Smooth muscle cell (in vitro differentiated cells): ENCODE results near the gene TLN1. TPM values are rescaled to one million over a fixed set of nuclear protein-coding genes. Genes with fewer than 3 reads are reported as not detected.

Experiments used
- DNase-seq: peaks from one replicate; lab custom pipeline; 2025; ENCODE audit not compliant: unreplicated experiment; lab: John Stamatoyannopoulos, UW
- H2AFZ ChIP-seq: fragments of 200-600 bp; sonication (generic); 2 replicates; pipeline ENCODE4 v1.6.0; 2016; ENCODE audit warnings: antibody characterized with exemption, low read depth, mild to moderate bottlenecking
- H3F3A ChIP-seq: fragments of 200-600 bp; sonication (generic); 2 replicates; pipeline ENCODE4 v1.6.0; 2017; ENCODE audit warnings: antibody characterized with exemption, low read depth
- H3K27ac ChIP-seq: fragments of 200-600 bp; sonication (generic); 2 replicates; pipeline ENCODE4 v1.5.1; 2016; ENCODE audit warnings: low read depth, mild to moderate bottlenecking
- H3K27me3 ChIP-seq: fragments of 200-600 bp; sonication (generic); 2 replicates; pipeline ENCODE4 v1.6.1; 2016; ENCODE audit warnings: low read depth, mild to moderate bottlenecking
- H3K36me3 ChIP-seq: fragments of 200-600 bp; sonication (generic); 2 replicates; pipeline ENCODE4 v1.5.1; 2016; ENCODE audit warnings: low read depth
- H3K4me1 ChIP-seq: fragments of 200-600 bp; sonication (generic); 2 replicates; pipeline ENCODE4 v1.5.1; 2016; ENCODE audit warnings: low read depth
- H3K4me2 ChIP-seq: fragments of 200-600 bp; sonication (generic); 2 replicates; pipeline ENCODE4 v1.6.0; 2016; ENCODE audit warnings: mild to moderate bottlenecking
- H3K4me3 ChIP-seq: fragments of 200-600 bp; sonication (generic); 2 replicates; pipeline ENCODE4 v1.5.1; 2016; ENCODE audit warnings: mild to moderate bottlenecking
- H3K79me2 ChIP-seq: fragments of 200-600 bp; sonication (generic); 2 replicates; pipeline ENCODE4 v1.6.0; 2016; ENCODE audit warnings: low read depth, mild to moderate bottlenecking
- H3K9ac ChIP-seq: fragments of 200-600 bp; sonication (generic); 2 replicates; pipeline ENCODE4 v1.6.0; 2016; ENCODE audit warnings: low read depth
- H3K9me3 ChIP-seq: fragments of 200-600 bp; sonication (generic); replicated peaks from 2 replicates; pipeline ENCODE4 v1.5.1; 2016; ENCODE audit warnings: low read depth
- H4K20me1 ChIP-seq: fragments of 200-600 bp; sonication (generic); 2 replicates; pipeline ENCODE4 v1.6.0; 2016; ENCODE audit warnings: low read depth
- WGBS: methylation state at CpG from one replicate; pipeline ENCODE4 v1.1.7; 2016; ENCODE audit warnings: low lambda C conversion rate; 5-methylcytosine and 5-hydroxymethylcytosine counted together
- polyA plus RNA-seq: library from polyadenylated mRNA; unstranded; fragments of >200 nt; fragmentation: Nextera tagmentation; extraction: Ambion mirVana; gene quantifications from 2 replicates; pipeline ENCODE4 v1.2.1, GENCODE V29; 2016
- total RNA-seq: library from RNA; depleted of rRNA; stranded (reverse); fragments of >200 nt; gene quantifications from 2 replicates; pipeline ENCODE4 v1.2.3, GENCODE V29; 2014
- TF ChIP-seq, protein P1 (sequence below): fragments of 200-600 bp; sonication (generic); IDR thresholded peaks from 2 replicates; pipeline ENCODE4 v1.5.1; 2017; ENCODE audit warnings: borderline replicate concordance, mild to moderate bottlenecking, antibody characterized with exemption; ENCODE audit not compliant: insufficient read depth, poor library complexity, severe bottlenecking

TLN1 gene
- total and polyA plus RNA-seq, 2 experiments from 2014 or later = 130 to 145 TPM

DNA sequence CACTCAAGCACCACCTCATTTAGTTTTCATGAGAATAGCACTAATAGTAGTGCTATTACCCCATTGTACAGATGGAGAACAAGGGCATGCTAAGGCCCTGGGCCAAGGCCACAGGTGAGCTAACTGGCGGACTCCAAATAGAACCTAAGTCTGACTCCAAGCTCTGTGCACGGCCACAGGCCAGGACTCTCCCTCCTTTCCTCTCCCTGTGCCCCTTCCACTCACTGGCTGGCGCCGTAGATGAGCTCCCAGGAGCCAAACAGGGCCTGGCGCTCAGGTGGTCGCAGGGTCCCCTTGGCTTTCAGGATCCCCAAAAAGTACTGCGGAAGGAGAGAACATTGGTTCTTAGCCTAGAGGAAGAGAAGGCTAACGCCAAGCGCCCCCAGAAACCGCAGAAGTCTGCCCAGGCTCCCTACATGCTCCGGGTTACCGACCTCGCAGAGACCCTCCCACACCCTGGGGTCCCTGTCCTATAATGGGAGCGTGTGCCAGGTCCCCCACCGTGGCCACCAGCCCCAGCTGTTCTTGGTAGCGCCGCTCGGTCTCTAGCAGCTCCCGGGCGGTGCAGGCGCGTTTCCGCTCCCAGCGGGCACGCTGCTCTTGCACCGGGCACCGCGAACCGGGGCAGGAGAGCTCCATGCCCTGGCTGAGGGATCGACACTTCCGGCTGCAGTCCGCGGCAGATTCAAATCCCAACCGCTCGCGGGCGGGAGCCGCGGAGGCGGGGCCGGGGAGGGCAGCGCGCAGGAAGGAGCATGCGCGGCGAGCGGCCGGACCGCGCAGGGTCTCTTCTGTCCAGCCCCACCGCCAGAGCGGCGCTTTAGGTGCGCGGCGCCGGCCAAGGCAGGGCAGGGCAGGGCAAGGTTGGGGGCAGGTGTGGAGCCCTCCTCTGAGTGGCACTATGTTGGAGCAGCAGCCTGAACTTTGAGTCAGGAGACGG, 67.2 kb downstream of the TLN1 start, which contains the start of gene ARHGEF39:
Gene ARHGEF39 (minus strand): TSS at position 665 of the 940 bp plus-strand sequence. CDS start 26 bp downstream, at position 639.
- peak within 1 kb of the TSS; percentile 96 for H3K4me2 ChIP-seq
- H3K36me3 ChIP-seq = no peaks in the 10 kb centered on the region
- WGBS = 9% methylated on average over 38 of the region's 58 CpGs
- peaks cover 8% of the 10 kb centered on the region for H3K4me1 ChIP-seq
- H3K27me3 ChIP-seq = no peaks in the 10 kb centered on the region
- H2AFZ ChIP-seq = peak within 1 kb of the TSS; percentile 98
- H3K9me3 ChIP-seq = no peaks in the 10 kb centered on the region
- no peak within 1 kb of the TSS for H3K9ac ChIP-seq
- no peak within 1 kb of the TSS for H3K27ac ChIP-seq
- peak; percentile 41 for DNase-seq
- TF ChIP-seq, protein P1, sequence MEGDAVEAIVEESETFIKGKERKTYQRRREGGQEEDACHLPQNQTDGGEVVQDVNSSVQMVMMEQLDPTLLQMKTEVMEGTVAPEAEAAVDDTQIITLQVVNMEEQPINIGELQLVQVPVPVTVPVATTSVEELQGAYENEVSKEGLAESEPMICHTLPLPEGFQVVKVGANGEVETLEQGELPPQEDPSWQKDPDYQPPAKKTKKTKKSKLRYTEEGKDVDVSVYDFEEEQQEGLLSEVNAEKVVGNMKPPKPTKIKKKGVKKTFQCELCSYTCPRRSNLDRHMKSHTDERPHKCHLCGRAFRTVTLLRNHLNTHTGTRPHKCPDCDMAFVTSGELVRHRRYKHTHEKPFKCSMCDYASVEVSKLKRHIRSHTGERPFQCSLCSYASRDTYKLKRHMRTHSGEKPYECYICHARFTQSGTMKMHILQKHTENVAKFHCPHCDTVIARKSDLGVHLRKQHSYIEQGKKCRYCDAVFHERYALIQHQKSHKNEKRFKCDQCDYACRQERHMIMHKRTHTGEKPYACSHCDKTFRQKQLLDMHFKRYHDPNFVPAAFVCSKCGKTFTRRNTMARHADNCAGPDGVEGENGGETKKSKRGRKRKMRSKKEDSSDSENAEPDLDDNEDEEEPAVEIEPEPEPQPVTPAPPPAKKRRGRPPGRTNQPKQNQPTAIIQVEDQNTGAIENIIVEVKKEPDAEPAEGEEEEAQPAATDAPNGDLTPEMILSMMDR = peak; percentile 12
- no peaks in the 10 kb centered on the region for H3K79me2 ChIP-seq
- H3F3A ChIP-seq = no peaks in the 10 kb centered on the region
- H3K4me3 ChIP-seq = peak within 1 kb of the TSS; percentile 71
- no peaks in the 10 kb centered on the region for H4K20me1 ChIP-seq

DNA sequence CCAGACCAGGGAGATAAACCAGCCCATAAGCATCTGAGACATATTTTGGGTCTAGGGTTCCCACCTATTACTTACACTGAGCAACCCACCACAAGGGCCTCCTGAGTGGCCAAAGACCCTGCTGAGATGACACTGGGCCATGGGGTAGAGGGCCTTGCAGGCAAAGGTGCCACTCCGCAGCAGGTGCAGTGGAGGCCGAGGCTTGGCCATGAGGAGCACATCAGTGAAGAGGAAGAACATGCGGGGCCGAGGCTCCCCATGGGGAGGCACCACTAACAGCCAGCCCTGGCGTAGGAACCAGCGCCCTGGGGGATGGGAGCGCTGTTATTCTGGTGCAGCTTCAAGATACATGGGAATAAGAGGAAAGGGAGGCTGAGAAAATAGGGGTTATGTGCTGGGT, 69.6 kb downstream of the TLN1 start:
- 95% methylated on average over 7 of the region's 7 CpGs for WGBS
- H3K27me3 ChIP-seq = no peaks in the 10 kb centered on the region
- no peak overlapping the region for H3K9ac ChIP-seq
- H3K79me2 ChIP-seq = peaks cover 5% of the 10 kb centered on the region
- H4K20me1 ChIP-seq = no peaks in the 10 kb centered on the region
- TF ChIP-seq, protein P1 = no peak
- DNase-seq = no peak
- no peak overlapping the region for H3K4me2 ChIP-seq
- no peaks in the 10 kb centered on the region for H3K9me3 ChIP-seq
- H3K27ac ChIP-seq = no peak overlapping the region
- no peak overlapping the region for H2AFZ ChIP-seq
- H3K4me3 ChIP-seq = no peak overlapping the region
- no peaks in the 10 kb centered on the region for H3K36me3 ChIP-seq
- H3K4me1 ChIP-seq = peaks cover 15% of the 10 kb centered on the region
- no peaks in the 10 kb centered on the region for H3F3A ChIP-seq

DNA sequence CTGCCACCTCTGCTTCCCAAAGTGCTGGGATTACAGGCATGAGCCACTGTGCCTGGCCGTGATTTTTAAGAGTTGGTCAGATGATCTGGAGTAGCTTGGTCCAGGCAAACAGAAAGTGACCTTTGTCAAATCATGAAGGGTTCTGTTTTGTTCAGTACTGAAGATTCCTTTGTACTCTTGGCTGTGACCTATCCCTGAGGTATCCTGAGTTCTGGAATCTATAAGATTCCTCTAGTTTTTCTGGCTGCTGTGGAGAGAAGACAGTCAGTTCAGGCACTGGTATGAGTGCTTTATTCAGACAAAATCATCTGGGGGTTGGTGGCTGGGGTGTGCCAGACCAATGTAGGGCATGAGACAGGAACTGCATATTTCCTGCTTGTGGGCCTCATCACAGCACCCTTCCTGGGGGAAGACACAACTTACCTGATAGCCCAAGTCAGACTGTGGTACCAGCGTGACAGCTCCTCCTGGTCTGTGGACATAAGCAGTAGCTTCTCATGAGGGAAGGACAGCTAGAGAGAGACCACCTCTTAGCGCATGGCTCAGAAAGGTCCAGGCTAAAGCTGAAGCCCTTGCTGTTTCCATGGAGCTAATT, 70.1 kb downstream of the TLN1 start:
- peaks cover 5% of the 10 kb centered on the region for H3K79me2 ChIP-seq
- no peak for DNase-seq
- no peaks in the 10 kb centered on the region for H3K27me3 ChIP-seq
- 73% methylated on average over 3 of the region's 3 CpGs for WGBS
- no peak overlapping the region for H3K9ac ChIP-seq
- no peak overlapping the region for H2AFZ ChIP-seq
- H3K27ac ChIP-seq = peak overlapping the region; percentile 29
- no peaks in the 10 kb centered on the region for H3F3A ChIP-seq
- H4K20me1 ChIP-seq = no peaks in the 10 kb centered on the region
- peaks cover 15% of the 10 kb centered on the region for H3K4me1 ChIP-seq
- H3K4me3 ChIP-seq = no peak overlapping the region
- TF ChIP-seq, protein P1 = no peak
- no peaks in the 10 kb centered on the region for H3K36me3 ChIP-seq
- H3K4me2 ChIP-seq = no peak overlapping the region
- H3K9me3 ChIP-seq = no peaks in the 10 kb centered on the region
